Transverse colon (tissue), 3 donors: Measurements from ENCODE around the gene CRTC3.

ENCODE experiments used
- CTCF ChIP-seq, 5 experiments: fragments of 200-600 bp in 3 of 5; fragments of 450-650 bp in 2 of 5; sonication (generic) in 3 of 5; IDR thresholded peaks; 1 replicate in 2 of 5; 2 replicates in 3 of 5; pipeline ENCODE4 v1.5.1; 2016 to 2017; ENCODE audit warnings: antibody characterized with exemption in 5 of 5, inconsistent platforms in 3 of 5, mild to moderate bottlenecking in 2 of 5, moderate library complexity in 1 of 5
- EP300 ChIP-seq: sonication (generic); formaldehyde crosslinking; IDR thresholded peaks from one replicate; pipeline ENCODE4 v1.6.1; 2017; ENCODE audit warnings: antibody characterized with exemption, low read depth
- POLR2A ChIP-seq: fragments of 450-650 bp; IDR thresholded peaks from one replicate; pipeline ENCODE4 v1.6.1; 2016; ENCODE audit warnings: antibody characterized with exemption, mild to moderate bottlenecking, moderate library complexity

GRCh38 chr15:90483637-90484036 lies 46.1 kb upstream of the CRTC3 start:
- TF ChIP-seq CTCF (IDR thresholded peaks at IDR 0.05) (no peak), EP300 (no peak), POLR2A (no peak)
